Liver (tissue), 9 donors: ENCODE results near the gene EP400. TPM values are rescaled to one million over a fixed set of nuclear protein-coding genes. Genes with fewer than 3 reads are reported as not detected.

Experiments
- DNase-seq: peaks from one replicate; pipeline ENCODE4 v3.0.0-alpha.2; 2017; ENCODE audit warnings: low spot score
- H3K27ac ChIP-seq, 2 donors: one replicate each; pipeline ENCODE4 v1.7.0; 2013; ENCODE audit warnings: inconsistent platforms in 2 of 2, low read length in 2 of 2, control low read depth in 1 of 2, low read depth in 1 of 2, mild to moderate bottlenecking in 1 of 2
- H3K27me3 ChIP-seq, 4 donors: one replicate each; pipeline versions ENCODE4 v1.6.1 to v1.7.0; 2013; ENCODE audit warnings: low read length in 3 of 4, inconsistent platforms in 1 of 4, mild to moderate bottlenecking in 1 of 4, moderate library complexity in 1 of 4; ENCODE audit not compliant: control insufficient read depth in 4 of 4, insufficient read depth in 4 of 4
- H3K36me3 ChIP-seq, 4 donors: one replicate each; pipeline versions ENCODE4 v1.6.1 to v1.7.0; 2013; ENCODE audit warnings: low read length in 3 of 4, mild to moderate bottlenecking in 3 of 4, low read depth in 1 of 4, moderate library complexity in 1 of 4; ENCODE audit not compliant: control insufficient read depth in 4 of 4, insufficient read depth in 3 of 4
- H3K4me1 ChIP-seq, 4 donors: one replicate each; pipeline versions ENCODE4 v1.6.1 to v1.7.0; 2013; ENCODE audit warnings: low read length in 3 of 4, mild to moderate bottlenecking in 3 of 4, moderate library complexity in 1 of 4; ENCODE audit not compliant: control insufficient read depth in 4 of 4, insufficient read depth in 4 of 4
- H3K4me3 ChIP-seq, 3 donors: one replicate each; pipeline versions ENCODE4 v1.6.1 to v1.7.0; 2013; ENCODE audit warnings: low read length in 3 of 3, control low read depth in 1 of 3, low read depth in 1 of 3, mild to moderate bottlenecking in 1 of 3
- H3K9ac ChIP-seq, 2 donors: one replicate each; pipeline ENCODE4 v1.7.0; 2013; ENCODE audit warnings: low read length in 2 of 2, mild to moderate bottlenecking in 2 of 2, moderate library complexity in 2 of 2, control low read depth in 1 of 2, low read depth in 1 of 2
- H3K9me3 ChIP-seq, 4 donors: one replicate each; pipeline versions ENCODE4 v1.6.1 to v1.7.0; 2013; ENCODE audit warnings: low read length in 3 of 4; ENCODE audit not compliant: control insufficient read depth in 4 of 4
- CTCF ChIP-seq: fragments of 150-350 bp; IDR thresholded peaks from 2 replicates; pipeline ENCODE4 v1.5.1; 2017; ENCODE audit warnings: improper control_type of control experiment, low read depth, low read length; ENCODE audit not compliant: missing input control
- FOXA1 ChIP-seq: IDR thresholded peaks from 2 replicates; pipeline ENCODE4 v1.6.1; 2016; ENCODE audit warnings: antibody characterized with exemption
- GABPA ChIP-seq, 2 donors: IDR thresholded peaks in 1 of 2; conservative IDR thresholded peaks in 1 of 2; 2 replicates each; pipeline ENCODE4 v1.6.1; 2016; ENCODE audit warnings: antibody characterized with exemption in 2 of 2, mild to moderate bottlenecking in 1 of 2, moderate library complexity in 1 of 2
- HNF4A ChIP-seq, 2 donors: conservative IDR thresholded peaks; 2 replicates each; pipeline ENCODE4 v1.6.1; 2016; ENCODE audit warnings: antibody characterized with exemption in 2 of 2, mild to moderate bottlenecking in 2 of 2
- JUND ChIP-seq, 2 donors: IDR thresholded peaks; 2 replicates each; pipeline ENCODE4 v1.6.1; 2016; ENCODE audit warnings: antibody characterized with exemption in 2 of 2
- MAX ChIP-seq: IDR thresholded peaks from 2 replicates; pipeline ENCODE4 v1.6.1; 2016; ENCODE audit warnings: antibody characterized with exemption
- RXRA ChIP-seq, 2 donors: IDR thresholded peaks; 2 replicates each; pipeline ENCODE4 v1.6.1; 2017 to 2018; ENCODE audit warnings: antibody characterized with exemption in 2 of 2, mild to moderate bottlenecking in 1 of 2
- YY1 ChIP-seq: IDR thresholded peaks from 2 replicates; pipeline ENCODE4 v1.6.1; 2016; ENCODE audit warnings: antibody characterized with exemption, mild to moderate bottlenecking
- WGBS: extraction: QIAGEN DNeasy Blood & Tissue Kit; methylation state at CpG from one replicate; pipeline ENCODE4 v1.1.7; 2013; 5-methylcytosine and 5-hydroxymethylcytosine counted together
- polyA plus RNA-seq, 2 donors: library from polyadenylated mRNA; stranded (reverse) in 1 of 2; unstranded in 1 of 2; fragments of 200-250 nt in 1 of 2; fragments of >200 nt in 1 of 2; fragmentation: Nextera tagmentation in 1 of 2; extraction: Ambion mirVana in 1 of 2; gene quantifications; one replicate each; pipeline versions ENCODE4 v1.2.1 to v1.2.3, GENCODE V29; 2013 to 2015
- total RNA-seq, 2 donors: library from RNA; depleted of rRNA; stranded (reverse); fragments of >200 nt; gene quantifications; one replicate each; pipeline ENCODE4 v1.2.3, GENCODE V29; 2014
- TF ChIP-seq, protein P1 (sequence below): IDR thresholded peaks from 2 replicates; pipeline ENCODE4 v1.6.1; 2016; ENCODE audit warnings: antibody characterized with exemption, mild to moderate bottlenecking
- donor health status: healthy.
- donor health status: healthy.
- donor health status: healthy.
- donor health status: healthy.
- donor health status: healthy.

EP400 gene
- total and polyA plus RNA-seq, 4 donors = 4.7 to 12.4 (median 7.1) TPM

DNA sequence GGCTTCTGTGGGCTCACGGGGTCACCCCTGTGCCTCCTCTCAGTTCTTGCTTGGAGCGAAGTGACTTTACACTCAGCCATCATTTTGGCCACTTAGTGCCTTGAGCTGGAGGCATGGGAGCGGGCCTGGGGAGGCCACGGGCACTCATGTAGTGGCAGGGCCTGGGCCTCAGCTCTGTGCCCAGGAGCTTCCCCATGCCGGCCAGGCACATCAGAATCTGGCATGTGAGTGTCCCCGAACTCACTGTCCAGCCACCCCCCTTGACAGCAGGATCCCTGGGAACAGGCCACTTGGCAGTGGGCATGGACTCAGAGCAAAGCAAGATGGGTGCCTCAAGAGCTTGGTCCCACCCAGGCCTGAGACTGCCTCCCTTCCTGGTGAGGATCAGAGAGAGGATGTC lies 164.9 kb downstream of the EP400 start:
- H3K4me1 ChIP-seq = no peaks in the 10 kb centered on the region
- DNase-seq = no peak
- no peak overlapping the region for H3K4me3 ChIP-seq
- no peaks in the 10 kb centered on the region for H3K27me3 ChIP-seq
- TF ChIP-seq FOXA1 = no peak
- TF ChIP-seq RXRA (IDR thresholded peaks at IDR 0.05) = no peak
- TF ChIP-seq JUND (IDR thresholded peaks at IDR 0.05) = no peak
- no peak for TF ChIP-seq YY1
- no peak for TF ChIP-seq MAX
- TF ChIP-seq GABPA (IDR thresholded peaks at IDR 0.05 in 1 of 2, conservative IDR thresholded peaks at IDR 0.05 in 1 of 2) = no peak
- H3K36me3 ChIP-seq = peaks cover 12 to 37% (median 23%) of the 10 kb centered on the region in 4 donors
- H3K9ac ChIP-seq = no peak overlapping the region
- no peak overlapping the region for H3K27ac ChIP-seq
- no peaks in the 10 kb centered on the region for H3K9me3 ChIP-seq
- WGBS = 98% methylated on average over 6 of the region's 6 CpGs

DNA sequence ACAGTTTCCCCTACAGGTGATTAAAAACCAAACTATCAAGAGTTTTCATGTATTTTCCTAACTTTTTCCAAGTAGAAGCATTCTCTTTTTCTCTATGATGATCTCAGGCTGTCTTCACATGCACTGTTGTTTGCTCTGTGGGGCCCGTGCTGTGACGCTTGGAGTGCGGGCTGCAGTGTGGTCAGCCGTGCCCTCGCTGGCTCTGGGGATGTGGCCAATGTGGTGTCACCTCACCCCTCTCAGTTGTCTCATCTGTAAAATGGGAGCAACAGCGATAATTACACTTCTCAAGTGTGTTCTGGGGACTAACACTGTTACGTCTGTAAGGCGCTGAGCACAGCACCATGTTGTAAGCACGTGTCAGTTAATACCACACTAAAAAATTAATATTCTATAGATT lies 165.8 kb downstream of the EP400 start:
- H3K36me3 ChIP-seq = peaks cover 15 to 41% (median 21%) of the 10 kb centered on the region in 4 donors
- H3K27me3 ChIP-seq = no peaks in the 10 kb centered on the region
- H3K4me3 ChIP-seq = no peak overlapping the region
- H3K4me1 ChIP-seq = no peaks in the 10 kb centered on the region
- TF ChIP-seq CTCF = no peak
- TF ChIP-seq FOXA1 = no peak
- no peak for TF ChIP-seq YY1
- no peak overlapping the region for H3K27ac ChIP-seq
- whole genome bisulfite sequencing = 91% methylated on average over 9 of the region's 9 CpGs
- DNase-seq = no peak
- no peaks in the 10 kb centered on the region for H3K9me3 ChIP-seq
- no peak overlapping the region for H3K9ac ChIP-seq

- no peak overlapping the region for H3K4me3 ChIP-seq
- TF ChIP-seq, protein P1, sequence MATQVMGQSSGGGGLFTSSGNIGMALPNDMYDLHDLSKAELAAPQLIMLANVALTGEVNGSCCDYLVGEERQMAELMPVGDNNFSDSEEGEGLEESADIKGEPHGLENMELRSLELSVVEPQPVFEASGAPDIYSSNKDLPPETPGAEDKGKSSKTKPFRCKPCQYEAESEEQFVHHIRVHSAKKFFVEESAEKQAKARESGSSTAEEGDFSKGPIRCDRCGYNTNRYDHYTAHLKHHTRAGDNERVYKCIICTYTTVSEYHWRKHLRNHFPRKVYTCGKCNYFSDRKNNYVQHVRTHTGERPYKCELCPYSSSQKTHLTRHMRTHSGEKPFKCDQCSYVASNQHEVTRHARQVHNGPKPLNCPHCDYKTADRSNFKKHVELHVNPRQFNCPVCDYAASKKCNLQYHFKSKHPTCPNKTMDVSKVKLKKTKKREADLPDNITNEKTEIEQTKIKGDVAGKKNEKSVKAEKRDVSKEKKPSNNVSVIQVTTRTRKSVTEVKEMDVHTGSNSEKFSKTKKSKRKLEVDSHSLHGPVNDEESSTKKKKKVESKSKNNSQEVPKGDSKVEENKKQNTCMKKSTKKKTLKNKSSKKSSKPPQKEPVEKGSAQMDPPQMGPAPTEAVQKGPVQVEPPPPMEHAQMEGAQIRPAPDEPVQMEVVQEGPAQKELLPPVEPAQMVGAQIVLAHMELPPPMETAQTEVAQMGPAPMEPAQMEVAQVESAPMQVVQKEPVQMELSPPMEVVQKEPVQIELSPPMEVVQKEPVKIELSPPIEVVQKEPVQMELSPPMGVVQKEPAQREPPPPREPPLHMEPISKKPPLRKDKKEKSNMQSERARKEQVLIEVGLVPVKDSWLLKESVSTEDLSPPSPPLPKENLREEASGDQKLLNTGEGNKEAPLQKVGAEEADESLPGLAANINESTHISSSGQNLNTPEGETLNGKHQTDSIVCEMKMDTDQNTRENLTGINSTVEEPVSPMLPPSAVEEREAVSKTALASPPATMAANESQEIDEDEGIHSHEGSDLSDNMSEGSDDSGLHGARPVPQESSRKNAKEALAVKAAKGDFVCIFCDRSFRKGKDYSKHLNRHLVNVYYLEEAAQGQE = no peak
- no peak for TF ChIP-seq HNF4A (conservative IDR thresholded peaks at IDR 0.05)
- no peak overlapping the region for H3K27ac ChIP-seq
- no peak for DNase-seq
- 98% methylated on average over 58 of the region's 58 CpGs for WGBS
- no peaks in the 10 kb centered on the region for H3K9me3 ChIP-seq
- no peak overlapping the region for H3K9ac ChIP-seq
- H3K27me3 ChIP-seq = no peaks in the 10 kb centered on the region
- H3K4me1 ChIP-seq = no peaks in the 10 kb centered on the region
- H3K36me3 ChIP-seq = peaks cover 15 to 44% (median 25%) of the 10 kb centered on the region in 4 donors
Observed at GRCh38 chr12:132116709-132117557, 167.2 kb downstream of the EP400 start.
